NCI-H2081 (cell line): ENCODE results near the gene OLFM1.
"Not testable (repeated sequence)": the region's sequence is repeated elsewhere in the genome, so short reads cannot be mapped to it uniquely, and the experiment has no call there.

Source experiments
- DNase-seq, 2 experiments: peaks; one replicate each; lab custom pipeline; 2025; lab: John Stamatoyannopoulos, UW

OLFM1 gene

DNA sequence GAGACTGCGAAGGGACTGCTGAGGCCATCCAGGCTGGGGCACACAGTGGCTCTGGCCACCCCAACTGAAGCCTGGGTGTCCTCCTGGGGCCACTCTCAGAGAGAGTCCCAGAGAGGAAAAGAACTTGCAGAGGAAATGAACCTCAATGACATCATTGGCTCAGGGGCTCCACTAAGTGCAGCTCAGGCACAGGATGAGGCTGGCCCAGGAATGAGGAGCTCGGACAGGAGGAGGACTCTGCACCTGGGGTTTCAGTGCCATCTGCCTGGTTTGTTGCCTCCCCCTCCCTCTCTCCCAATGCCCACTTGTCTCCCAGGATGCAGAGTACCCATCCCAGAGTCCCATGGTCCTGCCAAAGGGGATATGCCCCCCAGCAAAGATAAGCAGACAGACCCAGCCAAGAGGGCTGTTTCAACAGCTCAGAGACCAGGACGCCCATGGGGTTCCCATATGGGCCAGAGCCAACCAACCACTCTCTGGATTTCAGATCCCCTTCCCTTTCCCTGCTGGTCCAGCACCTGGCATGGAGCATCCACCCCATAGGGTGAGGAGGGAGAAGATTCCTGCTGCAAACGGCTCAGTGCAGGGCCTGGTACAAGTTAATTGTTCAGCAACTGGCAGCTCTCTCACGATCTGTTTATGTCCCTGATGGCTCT, 26.9 kb upstream of the OLFM1 start:
- DNase-seq, result no peak

DNA sequence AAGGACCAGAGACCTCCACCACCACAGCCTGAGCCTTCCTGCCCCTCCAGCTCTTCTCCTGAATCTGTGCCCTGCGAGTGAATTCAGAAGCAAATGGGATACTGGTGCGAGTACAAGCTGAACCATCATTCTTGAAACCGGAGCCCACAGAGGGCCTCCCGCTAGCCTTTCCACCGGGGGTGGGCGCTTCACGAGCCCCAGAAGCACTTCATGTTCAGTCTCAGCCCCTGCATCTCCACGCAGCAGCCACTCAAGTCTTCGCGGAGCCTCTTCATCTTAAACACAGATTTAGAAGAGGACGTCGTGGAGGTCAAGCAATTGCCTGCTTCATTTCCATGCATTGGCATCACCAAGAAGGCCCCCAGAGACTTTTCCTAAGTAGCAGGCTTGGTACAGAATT, 26.0 kb upstream of the OLFM1 start:
- DNase-seq, result no peak

DNA sequence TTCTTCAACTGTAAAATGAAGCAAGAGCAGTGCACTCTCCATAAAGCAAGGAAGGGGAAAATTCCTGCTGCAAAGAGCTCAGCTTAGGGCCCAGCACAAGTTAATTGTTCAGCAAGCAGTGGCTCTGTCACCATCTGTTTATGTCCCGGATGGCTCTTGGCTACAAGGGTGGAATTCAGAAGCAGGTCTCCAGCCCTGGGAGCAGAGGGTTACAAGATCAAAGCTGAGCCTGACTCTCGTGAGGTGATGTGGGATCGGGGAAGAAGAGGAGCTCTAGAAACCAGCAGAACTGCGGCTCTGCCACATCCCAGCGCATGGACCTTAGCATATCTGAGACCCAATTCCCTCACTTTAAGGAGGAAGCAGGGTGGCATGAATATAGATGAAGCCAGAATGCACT, 25.2 kb upstream of the OLFM1 start:
- no peak for DNase-seq

DNA sequence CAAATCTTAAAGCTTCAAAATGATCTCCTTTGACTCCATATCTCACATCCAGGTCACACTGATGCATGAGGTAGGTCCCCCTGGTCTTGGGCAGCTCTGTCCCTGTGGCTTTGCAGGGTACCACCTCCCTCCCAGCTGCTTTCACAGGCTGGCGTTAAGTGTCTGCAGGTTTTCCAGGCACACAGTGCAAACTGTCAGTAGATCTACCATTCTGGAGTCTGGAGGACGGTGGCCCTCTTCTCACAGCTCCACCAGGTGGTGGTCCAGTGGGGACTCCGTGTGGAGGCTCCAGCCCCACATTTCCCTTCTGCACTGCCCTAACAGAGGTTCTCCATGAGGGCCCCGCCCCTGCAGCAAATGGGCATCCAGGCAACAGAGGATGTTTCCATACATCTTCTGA, 24.0 kb upstream of the OLFM1 start:
- DNase-seq, result not testable (repeated sequence)

DNA sequence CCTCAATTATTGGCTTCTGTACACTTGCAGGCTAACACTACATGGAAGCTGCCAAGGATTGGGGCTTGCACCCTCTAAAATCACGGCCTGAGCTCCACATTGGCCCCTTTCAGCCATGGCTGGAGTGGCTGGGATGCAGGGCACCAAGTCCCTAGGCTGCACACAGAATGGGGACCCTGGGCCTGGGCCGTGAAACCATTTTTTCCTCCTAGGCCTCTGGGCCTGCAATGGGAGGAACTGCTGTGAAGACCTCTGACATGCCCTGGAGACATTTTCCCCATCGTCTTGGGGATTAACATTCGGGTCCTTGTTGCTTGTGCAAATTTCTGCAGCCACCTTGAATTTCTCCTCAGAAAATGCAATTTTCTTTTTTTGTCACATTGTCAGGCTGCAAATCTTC, 23.6 kb upstream of the OLFM1 start:
- DNase-seq, result not testable (repeated sequence)

DNA sequence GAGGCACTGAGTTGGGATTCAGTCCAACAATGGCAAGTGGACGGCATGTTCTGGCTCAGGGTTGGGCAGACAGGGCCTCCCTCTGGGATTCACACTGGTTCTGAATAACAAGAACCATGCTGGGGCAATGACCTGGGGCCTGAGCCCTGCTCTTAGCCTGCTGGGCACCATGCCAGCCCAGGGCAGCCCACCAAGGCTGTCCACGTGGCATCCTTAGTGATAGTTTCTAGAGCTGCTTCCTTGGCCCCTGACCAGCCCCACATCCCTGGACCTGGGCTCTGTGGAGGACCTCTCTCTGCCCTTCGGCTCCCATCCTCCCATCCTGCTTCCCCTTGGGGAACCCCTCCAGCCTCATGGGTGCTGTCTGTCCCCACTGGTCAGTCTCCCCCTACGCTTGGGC, 22.3 kb upstream of the OLFM1 start:
- DNase-seq, result no peak

DNA sequence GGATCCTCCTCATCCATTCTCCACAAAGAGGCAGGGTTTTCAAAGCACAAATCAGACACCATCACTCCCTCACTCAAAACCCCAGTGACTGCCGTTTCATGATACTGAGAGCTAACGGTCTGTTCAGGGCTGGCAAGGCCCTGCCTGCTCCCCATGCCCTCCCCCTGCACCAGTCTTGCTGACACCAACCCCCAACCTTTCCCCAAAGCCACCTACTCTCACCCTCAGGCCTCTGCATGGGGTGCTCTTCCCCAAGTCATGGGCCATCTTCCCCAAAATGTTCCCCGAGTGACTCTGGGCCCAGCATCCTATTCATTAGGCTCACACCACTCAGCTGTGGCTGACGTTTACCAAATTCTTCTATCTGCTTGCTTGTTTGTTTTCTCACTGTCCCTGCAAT, 21.7 kb upstream of the OLFM1 start:
- no peak for DNase-seq

DNA sequence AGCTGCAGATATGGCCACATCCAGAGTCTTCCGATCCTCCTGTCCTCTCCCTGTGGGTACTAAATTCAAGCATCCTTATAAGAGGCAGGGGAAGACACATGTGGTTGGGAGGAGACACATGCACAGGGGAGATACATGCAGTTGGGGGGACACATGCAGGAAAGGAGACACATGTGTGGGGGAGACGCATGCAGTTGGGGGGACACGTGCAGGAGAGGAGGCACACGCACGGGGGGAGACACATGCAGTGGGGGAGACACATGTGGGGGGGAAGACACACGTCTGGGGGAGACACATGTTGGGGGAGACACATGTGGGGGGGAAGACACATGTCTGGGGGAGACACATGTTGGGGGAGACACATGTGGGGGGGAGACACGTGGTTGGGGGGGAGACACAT, 21.2 kb upstream of the OLFM1 start:
- no peak for DNase-seq

DNA sequence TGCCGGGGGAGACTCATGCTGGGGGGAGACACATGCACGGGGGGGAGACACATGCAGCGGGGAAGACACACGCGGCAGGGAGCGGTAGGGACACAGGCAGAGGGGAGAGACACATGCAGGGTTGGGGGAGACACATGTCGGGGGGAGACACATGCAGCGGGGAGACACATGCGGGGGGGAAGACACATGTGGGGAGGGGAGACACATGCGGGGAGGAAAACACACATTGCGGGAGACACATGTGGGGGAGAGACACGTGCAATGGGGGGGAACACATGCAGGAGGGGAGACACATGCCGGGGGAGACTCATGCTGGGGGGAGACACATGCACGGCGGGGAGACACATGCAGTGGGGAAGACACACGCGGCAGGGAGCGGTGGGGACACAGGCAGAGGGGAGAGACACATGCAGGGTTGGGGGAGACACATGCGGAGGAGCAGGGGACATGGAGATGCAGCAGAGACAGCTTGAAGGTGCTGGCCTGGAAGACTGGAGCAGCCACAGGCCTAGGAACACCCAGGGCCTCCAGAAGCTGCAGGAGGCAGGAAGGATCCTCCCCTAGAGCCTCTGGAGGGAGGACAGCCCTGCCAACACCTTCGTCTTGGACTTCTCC, 20.3 kb upstream of the OLFM1 start:
- no peak for DNase-seq

DNA sequence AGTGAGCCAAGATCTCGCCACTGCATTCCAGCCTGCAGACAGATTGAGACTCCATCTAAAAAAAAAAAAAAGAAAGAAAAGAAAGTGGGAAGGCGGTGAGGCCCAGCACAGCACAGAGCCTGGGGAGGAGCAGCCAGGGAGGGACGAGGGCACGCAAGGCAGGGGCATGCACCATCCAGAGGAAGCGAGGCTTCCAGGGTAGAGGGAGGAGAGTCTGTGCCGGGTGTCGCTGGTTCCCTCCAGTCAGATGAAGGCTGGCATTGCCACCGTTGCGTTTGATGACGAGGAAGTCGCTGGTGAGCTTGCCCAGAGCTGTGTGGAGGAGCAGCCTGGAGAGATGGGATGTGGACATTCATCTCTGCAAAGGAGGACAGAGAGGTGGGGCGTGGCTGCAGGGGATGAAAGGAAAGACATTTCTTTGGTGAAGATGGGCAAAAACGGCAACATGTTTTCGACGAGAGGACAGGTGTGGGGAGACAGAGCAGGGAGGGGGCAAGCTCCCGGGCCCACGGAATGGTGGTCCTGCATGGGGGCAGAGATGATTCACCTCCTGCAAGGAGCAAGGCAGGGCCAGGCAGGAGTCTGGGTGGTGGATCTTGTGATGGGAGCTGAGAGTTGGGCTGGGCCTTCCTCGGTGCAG, 18.6 kb upstream of the OLFM1 start:
- DNase-seq, result no peak

DNA sequence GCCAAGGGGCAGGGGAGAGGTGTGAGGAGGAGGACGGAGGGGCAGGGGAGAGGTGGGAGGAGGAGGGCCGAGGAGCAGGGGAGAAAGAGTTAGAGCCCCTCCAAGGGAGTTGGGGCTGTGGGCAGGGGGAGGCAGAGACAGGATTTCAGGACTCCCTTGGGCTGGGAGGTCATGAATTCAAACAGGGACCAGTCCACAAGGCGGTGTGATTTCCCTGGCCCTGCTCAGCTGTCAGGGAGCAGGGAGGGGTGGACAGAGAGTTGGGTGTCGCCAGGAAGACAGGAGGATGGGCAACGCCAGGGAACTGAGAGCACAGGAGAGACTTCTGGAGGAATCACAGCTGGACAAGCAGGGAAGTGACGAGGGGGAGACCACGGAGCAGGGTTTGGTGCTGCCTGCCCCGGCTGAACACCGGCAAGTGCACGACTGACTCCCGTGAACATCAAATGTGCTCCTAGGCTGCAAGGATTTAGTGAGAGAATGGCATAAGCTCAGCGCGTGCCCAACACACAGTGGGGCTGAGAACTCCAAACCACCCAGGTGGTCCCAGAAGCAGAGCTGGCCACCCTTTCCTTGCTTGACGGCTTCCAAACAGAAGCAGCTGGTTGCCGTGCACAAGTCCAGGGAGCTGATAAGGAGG, 17.8 kb upstream of the OLFM1 start:
- DNase-seq, result no peak

DNA sequence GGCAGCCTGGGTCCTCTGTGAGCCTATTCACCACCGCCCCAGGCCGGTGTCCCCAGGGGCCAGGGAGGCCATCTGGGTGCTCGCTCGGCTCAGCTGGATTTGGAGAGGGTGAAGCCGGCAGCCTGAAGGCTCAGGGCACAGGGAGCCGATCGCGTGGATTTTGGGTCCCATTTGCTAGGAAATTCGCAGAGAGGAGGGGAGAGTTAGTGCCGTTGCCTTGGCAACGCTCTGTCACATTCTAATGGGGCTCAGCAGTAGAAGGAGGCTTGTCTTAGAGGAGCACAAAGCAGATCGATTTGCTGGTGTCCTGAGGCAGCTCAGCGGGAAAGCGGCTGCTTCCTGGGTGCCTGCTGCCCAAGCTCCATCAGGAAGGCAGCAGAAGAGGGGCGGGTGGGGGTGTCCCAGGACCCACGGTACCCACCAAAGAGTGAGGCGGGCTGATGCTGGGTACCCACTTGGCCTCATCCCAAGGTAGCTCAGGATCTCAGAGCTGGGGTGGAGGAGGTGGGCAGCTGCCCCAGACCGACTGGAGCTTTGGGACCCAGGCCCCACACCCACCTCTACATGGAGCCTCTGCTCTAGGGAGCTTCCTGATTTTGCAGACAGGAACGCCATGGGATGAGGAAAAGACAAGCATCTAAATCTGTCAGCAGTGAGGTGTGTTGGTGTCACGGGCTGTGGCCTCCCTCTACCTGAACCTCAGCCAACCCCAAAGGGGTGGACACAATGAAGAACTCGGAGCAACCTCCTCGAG, 17.1 kb upstream of the OLFM1 start:
- DNase-seq, result no peak

DNA sequence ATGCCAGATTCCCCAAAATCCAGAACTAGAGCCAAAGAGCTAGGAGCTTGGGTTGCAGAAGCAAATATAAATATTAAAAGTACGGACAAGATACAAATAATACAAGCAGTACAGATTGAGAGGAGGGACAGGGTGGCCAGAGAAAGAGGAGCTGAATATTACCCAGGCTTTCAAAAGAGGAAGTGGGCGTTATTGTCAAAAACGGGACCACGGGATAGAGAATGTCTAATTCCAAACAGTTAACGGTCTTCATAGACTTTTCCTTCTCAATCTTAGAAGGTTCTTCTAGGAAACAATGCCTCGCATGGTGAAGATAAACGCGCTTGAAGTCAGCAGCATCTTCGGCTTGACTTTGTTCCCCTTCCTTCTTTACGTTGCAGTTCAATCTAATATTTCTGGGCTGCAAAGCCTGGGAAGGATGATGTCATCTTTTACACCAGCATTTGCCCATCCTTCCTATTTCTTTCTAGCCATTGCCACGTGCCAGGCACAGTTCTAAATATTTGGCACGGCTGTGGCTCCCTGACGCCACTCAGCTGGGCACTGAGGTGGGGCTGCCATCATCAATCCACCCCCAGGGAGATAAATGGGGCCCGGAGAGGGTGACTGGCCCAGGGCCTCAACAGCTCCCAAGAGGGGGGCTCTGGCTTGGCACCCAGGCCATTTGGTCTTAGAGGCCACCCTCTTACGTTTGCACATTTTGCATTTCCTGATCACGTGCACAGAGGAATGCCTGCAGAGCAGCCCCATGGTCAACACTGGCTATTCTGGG, 16.3 kb upstream of the OLFM1 start:
- DNase-seq, result no peak

DNA sequence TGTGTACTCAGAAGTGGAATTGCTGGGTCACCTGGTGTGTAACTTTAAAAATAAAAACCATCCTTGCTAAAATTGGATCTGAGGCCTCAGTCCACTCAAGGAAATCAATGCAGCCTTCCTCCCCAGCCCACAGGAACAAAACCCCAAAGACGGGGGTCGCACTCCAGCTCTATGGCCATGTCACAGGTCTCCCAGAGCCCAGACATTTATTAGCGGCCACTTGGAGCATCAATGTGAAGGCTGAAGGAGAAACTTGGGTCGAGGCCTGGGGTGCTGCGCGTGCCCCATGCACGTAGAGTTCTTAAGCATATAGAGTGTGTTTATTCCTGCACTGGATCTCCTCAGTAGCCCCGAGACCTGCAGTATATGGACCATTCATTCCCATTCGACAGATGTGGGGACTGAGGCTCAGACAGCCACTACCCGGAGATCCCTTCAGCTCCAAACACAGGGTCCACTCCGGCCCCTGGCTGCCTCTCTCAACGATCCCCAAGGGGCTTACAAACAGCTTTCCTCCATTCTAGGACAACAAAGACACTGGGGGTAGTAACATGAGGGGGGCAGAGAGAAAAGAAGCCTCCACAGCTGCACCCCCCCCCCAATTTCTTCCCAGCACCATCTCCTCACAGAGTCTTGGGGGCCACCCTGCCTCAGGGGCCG, 14.3 kb upstream of the OLFM1 start:
- DNase-seq, result no peak

DNA sequence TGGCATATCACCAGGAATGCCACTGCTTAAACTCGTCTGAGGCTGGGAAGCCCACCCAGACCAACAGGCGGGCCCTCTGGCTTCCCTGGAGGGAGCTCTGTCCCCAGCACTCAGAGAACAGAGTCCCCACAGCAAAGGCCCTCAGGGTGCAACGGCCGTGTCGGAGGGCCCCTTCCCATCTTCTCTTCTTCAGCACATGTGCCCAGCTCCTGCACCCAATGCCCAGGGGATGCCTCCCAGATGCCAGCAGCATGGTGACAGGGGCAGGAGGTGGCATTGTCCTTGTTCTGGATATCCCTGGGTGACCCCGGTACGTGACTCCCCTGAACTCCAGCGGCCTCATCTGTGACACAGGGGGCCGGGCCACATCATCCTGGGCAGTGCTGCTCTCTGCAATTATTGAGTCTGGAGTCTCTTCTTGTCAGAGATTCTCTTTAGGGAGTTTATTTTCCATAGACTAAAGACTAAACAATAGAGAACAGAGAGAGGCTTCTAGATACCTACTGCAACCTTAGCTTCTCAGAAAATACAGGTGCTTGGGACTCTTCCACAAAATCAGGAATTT, 13.6 kb upstream of the OLFM1 start:
- no peak for DNase-seq

DNA sequence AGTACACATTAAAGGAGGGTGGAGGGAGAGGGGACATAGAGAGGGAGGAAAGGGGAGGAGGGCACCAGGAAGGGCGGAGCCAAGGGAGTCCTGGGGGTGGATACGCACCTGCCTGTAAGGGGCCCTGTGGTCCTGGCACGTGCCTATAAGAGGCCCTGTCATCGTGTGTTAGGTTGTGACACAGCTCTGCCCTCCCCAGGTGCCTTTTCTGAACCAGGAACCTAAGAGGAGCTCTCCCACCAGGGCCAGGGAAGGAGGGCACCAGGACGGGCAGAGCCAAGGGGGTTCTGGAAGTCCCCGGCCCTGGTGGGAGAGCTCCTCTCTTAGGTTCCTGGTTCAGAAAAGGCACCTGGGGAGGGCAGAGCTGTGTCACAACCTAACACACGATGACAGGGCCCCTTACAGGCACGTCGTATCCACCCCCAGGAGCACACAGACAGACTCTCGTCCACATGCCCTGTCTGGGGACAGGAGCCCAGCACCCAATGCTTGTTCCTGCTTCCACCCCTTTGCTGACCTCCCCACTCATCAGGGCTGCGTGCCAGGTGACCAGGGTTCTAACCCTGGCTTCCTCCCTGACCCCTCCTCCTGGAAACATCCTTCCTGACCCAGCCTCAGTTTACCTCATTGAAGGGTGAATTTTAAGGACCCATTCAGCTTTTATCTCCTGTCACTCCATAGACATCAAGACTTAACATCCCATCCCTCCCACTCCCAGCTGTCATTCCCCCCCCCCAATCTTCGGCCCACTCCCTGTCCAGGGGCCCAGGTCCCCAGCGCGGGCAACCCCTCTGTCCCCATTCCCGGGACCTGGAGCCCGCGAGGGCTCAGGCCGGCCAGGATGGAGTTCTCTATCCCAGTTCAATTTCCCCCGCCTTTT, 12.9 kb upstream of the OLFM1 start:
- DNase-seq, result no peak

DNA sequence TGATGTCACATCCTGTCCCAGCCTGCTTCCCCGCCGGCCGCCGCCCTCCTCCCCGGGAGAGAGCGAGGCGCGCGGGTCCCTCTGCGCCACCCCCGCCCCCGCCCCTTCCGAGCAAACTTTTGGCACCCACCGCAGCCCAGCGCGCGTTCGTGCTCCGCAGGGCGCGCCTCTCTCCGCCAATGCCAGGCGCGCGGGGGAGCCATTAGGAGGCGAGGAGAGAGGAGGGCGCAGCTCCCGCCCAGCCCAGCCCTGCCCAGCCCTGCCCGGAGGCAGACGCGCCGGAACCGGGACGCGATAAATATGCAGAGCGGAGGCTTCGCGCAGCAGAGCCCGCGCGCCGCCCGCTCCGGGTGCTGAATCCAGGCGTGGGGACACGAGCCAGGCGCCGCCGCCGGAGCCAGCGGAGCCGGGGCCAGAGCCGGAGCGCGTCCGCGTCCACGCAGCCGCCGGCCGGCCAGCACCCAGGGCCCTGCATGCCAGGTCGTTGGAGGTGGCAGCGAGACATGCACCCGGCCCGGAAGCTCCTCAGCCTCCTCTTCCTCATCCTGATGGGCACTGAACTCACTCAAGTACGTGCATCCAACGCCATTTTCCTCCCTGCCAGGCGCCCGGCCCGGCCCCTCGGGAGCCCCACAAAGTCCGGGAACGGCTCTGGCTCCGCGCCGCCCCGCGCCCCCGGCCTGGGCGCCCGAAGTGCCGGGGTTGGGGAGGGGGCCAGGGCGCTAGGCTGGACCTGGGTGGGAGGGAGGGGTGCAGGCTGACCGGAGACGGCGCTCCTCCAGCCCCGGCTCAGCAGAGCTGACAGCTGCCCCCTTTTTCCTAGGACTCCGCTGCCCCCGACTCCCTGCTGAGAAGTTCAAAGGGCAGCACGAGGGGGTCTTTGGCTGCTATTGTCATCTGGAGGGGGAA, 12.0 kb upstream of the OLFM1 start:
- no peak for DNase-seq

DNA sequence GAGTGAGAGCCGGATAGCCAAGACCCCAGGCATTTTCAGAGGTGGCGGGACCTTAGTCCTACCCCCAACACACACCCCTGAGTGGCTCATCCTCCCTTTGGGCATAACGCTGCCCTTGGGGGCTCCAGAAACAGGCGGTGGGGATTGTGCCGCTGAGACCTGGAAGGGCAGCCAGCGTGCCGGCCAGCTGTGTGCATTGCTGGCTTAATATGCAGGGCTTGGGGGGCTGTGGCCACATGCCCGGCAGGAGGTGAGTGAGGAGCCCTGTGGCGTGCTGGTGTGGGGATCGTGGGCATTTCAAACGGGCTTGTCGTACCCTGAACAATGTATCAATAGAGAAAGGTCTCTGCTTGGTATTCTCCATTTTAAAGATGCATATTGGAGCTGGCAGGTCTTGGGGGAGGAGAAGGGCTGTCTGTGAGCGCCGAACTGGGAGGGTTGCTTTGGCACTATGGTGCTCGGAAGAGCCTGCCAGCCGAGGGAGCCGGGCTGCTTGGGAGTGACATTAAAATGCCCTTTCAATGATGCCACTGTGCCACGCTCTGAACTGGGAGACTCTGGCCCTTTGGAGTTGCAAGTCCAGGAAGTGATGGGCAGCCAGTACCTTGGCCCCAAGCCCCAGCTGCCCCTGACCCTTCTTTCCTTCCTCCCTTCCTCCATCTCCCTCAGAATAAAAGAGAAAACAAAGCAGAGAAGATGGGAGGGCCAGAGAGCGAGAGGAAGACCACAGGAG, 11.2 kb upstream of the OLFM1 start:
- no peak for DNase-seq
